WTC11 (cell line): ENCODE results near the gene HOXD13. TPM values are rescaled to one million over a fixed set of nuclear protein-coding genes. Genes with fewer than 3 reads are reported as not detected.

ENCODE experiments used
- ATAC-seq: fragments of 200-7000 bp; cut with Tn5 transposase; 2 replicates; pipeline ENCODE4 v1.10.0; 2021; ENCODE audit warnings: mild to moderate bottlenecking, moderate library complexity
- CTCF ChIA-PET: fragments of 300-600 bp; sonication (Branson Sonifier 250); formaldehyde crosslinking; loops from one replicate; lab custom pipeline; 2021; ENCODE audit warnings: antibody characterized with exemption; lab: Charles Lee
- POLR2A ChIA-PET: fragments of 350-600 bp; sonication (Branson Sonifier 250); formaldehyde crosslinking; loops from one replicate; lab custom pipeline; 2021; ENCODE audit warnings: antibody characterized with exemption; lab: Charles Lee
- DNase-seq: peaks from one replicate; pipeline ENCODE4 v3.0.0; 2021; ENCODE audit warnings: low spot score
- H3K27ac Mint-ChIP-seq: 2 replicates; pipeline ENCODE4 v1.8.0; 2021; ENCODE audit warnings: mixed read lengths
- H3K27me3 Mint-ChIP-seq: 2 replicates; pipeline ENCODE4 v1.8.0; 2021; ENCODE audit warnings: low read depth, mild to moderate bottlenecking, moderate library complexity, mixed read lengths
- H3K36me3 Mint-ChIP-seq: 2 replicates; pipeline ENCODE4 v1.8.0; 2021; ENCODE audit warnings: mixed read lengths
- H3K4me1 Mint-ChIP-seq: 2 replicates; pipeline ENCODE4 v1.8.0; 2022; ENCODE audit warnings: mixed read lengths
- H3K4me3 Mint-ChIP-seq: 2 replicates; pipeline ENCODE4 v1.8.0; 2021; ENCODE audit warnings: mild to moderate bottlenecking, moderate library complexity, mixed read lengths
- H3K9me3 Mint-ChIP-seq: 2 replicates; pipeline ENCODE4 v1.8.0; 2021; ENCODE audit warnings: mixed read lengths
- GRHL2 ChIP-seq: fragments of 250-450 bp; sonication (Bioruptor Pico); IDR thresholded peaks from 2 replicates; pipeline ENCODE4 v1.8.0; 2022; ENCODE audit warnings: mild to moderate bottlenecking, moderate library complexity; ENCODE audit not compliant: insufficient replicate concordance, severe bottlenecking
- KAT7 ChIP-seq: sonication (generic); formaldehyde crosslinking; IDR thresholded peaks from 2 replicates; pipeline ENCODE4 v1.8.1; 2023; ENCODE audit warnings: missing genetic modification reagents, mild to moderate bottlenecking, borderline replicate concordance
- NR2C2 ChIP-seq: sonication (generic); formaldehyde crosslinking; IDR thresholded peaks from 2 replicates; pipeline ENCODE4 v1.8.0; 2022; ENCODE audit warnings: mild to moderate bottlenecking, missing genetic modification reagents
- SMAD3 ChIP-seq: sonication (generic); formaldehyde crosslinking; IDR thresholded peaks from 2 replicates; pipeline ENCODE4 v1.8.0; 2022; ENCODE audit warnings: missing genetic modification reagents, mild to moderate bottlenecking, borderline replicate concordance
- TCF7 ChIP-seq: sonication (generic); formaldehyde crosslinking; IDR thresholded peaks from 2 replicates; pipeline ENCODE4 v1.8.0; 2022; ENCODE audit warnings: mild to moderate bottlenecking, low read depth, missing genetic modification reagents, moderate library complexity
- ZBTB21 ChIP-seq: sonication (generic); formaldehyde crosslinking; IDR thresholded peaks from 2 replicates; pipeline ENCODE4 v1.8.1; 2023; ENCODE audit warnings: mild to moderate bottlenecking, missing genetic modification reagents, borderline replicate concordance
- ZBTB43 ChIP-seq: sonication (generic); formaldehyde crosslinking; IDR thresholded peaks from 2 replicates; pipeline ENCODE4 v1.8.1; 2023; ENCODE audit warnings: mild to moderate bottlenecking, missing genetic modification reagents
- ZNF425 ChIP-seq: fragments of 250-450 bp; sonication (Bioruptor Pico); conservative IDR thresholded peaks from 2 replicates; pipeline ENCODE4 v1.9.0; 2021; ENCODE audit warnings: mild to moderate bottlenecking
- total RNA-seq: library from RNA; stranded (reverse); gene quantifications from 3 replicates; pipeline ENCODE4 v1.2.3, GENCODE V29; 2021
- TF ChIP-seq, protein P1 (sequence below): sonication (generic); formaldehyde crosslinking; IDR thresholded peaks from 2 replicates; pipeline ENCODE4 v1.8.0; 2023; ENCODE audit warnings: missing genetic modification reagents, mild to moderate bottlenecking, borderline replicate concordance
- TF ChIP-seq, protein P2 (sequence below): fragments of 200-600 bp; IDR thresholded peaks from 2 replicates; pipeline ENCODE4 v1.8.0; 2022; ENCODE audit warnings: antibody characterized with exemption
- TF ChIP-seq, protein P3 (sequence below): sonication (generic); formaldehyde crosslinking; IDR thresholded peaks from 2 replicates; pipeline ENCODE4 v1.8.0; 2022; ENCODE audit warnings: mild to moderate bottlenecking, missing genetic modification reagents
- TF ChIP-seq, protein P4 (sequence below): fragments of 250-450 bp; sonication (Bioruptor Pico); IDR thresholded peaks from 2 replicates; pipeline ENCODE4 v1.9.0; 2021; ENCODE audit warnings: mild to moderate bottlenecking

The HOXD13 gene
- total RNA-seq, 1 experiment from 2014 or later: not detected

DNA sequence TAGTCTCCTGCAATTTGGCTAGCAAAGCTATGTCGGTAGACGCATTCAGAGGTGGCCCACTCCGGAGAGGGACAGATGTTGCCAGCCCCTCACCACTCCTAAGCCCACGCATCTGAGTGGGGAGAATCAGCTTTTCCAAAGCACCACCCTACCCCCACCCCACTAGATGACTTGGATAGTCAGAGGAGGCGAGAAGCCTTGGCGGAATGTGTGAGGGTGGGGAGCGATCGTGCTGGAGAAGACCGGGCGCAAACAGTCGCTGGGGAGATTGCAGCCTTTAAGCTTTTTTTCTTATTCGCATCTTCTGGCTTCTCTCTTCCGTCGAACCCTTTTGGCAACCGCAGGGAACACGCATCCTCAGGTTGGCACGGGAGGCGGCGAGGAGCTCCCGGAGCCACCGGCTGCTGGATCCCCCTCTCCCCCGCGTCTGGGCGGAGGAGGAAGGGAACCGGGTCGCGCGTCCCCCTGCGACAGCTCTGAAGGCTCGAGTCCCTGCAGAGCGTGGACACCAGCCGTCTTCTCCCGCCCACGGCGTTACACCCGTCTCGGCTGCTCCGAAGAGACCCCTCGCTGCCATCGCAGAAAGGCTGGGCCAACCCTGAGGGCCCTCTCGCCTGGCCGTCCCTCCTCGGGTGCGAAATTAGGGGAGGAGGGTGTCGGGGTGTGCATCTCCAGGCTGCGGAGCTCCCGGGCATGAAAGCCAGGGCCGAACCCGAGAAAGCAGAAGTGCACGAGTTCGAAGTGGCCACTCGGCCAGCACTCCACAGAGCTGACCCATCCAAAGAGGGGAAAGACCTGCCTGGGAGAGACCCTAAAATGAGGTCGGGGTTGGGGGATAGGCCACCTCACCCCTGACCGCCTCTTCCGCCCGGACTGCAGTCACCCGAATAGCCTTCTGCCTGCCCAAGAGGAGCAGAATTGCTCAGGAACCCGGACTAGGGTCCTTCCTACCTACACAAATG lies 20.9 kb upstream of the HOXD13 start:
- TF ChIP-seq ZBTB21 (CRISPR knock-in tag) (no peak), NR2C2 (CRISPR knock-in tag) (no peak), ZBTB43 (CRISPR knock-in tag) (no peak), SMAD3 (CRISPR knock-in tag) (no peak), ZNF425 (CRISPR knock-in tag) (no peak), KAT7 (no peak), GRHL2 (CRISPR knock-in tag) (no peak), TCF7 (CRISPR knock-in tag) (no peak)
- TF ChIP-seq, protein P1, sequence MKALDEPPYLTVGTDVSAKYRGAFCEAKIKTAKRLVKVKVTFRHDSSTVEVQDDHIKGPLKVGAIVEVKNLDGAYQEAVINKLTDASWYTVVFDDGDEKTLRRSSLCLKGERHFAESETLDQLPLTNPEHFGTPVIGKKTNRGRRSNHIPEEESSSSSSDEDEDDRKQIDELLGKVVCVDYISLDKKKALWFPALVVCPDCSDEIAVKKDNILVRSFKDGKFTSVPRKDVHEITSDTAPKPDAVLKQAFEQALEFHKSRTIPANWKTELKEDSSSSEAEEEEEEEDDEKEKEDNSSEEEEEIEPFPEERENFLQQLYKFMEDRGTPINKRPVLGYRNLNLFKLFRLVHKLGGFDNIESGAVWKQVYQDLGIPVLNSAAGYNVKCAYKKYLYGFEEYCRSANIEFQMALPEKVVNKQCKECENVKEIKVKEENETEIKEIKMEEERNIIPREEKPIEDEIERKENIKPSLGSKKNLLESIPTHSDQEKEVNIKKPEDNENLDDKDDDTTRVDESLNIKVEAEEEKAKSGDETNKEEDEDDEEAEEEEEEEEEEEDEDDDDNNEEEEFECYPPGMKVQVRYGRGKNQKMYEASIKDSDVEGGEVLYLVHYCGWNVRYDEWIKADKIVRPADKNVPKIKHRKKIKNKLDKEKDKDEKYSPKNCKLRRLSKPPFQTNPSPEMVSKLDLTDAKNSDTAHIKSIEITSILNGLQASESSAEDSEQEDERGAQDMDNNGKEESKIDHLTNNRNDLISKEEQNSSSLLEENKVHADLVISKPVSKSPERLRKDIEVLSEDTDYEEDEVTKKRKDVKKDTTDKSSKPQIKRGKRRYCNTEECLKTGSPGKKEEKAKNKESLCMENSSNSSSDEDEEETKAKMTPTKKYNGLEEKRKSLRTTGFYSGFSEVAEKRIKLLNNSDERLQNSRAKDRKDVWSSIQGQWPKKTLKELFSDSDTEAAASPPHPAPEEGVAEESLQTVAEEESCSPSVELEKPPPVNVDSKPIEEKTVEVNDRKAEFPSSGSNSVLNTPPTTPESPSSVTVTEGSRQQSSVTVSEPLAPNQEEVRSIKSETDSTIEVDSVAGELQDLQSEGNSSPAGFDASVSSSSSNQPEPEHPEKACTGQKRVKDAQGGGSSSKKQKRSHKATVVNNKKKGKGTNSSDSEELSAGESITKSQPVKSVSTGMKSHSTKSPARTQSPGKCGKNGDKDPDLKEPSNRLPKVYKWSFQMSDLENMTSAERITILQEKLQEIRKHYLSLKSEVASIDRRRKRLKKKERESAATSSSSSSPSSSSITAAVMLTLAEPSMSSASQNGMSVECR (CRISPR knock-in tag): no peak
- TF ChIP-seq, protein P2, sequence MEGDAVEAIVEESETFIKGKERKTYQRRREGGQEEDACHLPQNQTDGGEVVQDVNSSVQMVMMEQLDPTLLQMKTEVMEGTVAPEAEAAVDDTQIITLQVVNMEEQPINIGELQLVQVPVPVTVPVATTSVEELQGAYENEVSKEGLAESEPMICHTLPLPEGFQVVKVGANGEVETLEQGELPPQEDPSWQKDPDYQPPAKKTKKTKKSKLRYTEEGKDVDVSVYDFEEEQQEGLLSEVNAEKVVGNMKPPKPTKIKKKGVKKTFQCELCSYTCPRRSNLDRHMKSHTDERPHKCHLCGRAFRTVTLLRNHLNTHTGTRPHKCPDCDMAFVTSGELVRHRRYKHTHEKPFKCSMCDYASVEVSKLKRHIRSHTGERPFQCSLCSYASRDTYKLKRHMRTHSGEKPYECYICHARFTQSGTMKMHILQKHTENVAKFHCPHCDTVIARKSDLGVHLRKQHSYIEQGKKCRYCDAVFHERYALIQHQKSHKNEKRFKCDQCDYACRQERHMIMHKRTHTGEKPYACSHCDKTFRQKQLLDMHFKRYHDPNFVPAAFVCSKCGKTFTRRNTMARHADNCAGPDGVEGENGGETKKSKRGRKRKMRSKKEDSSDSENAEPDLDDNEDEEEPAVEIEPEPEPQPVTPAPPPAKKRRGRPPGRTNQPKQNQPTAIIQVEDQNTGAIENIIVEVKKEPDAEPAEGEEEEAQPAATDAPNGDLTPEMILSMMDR: no peak
- TF ChIP-seq, protein P3, sequence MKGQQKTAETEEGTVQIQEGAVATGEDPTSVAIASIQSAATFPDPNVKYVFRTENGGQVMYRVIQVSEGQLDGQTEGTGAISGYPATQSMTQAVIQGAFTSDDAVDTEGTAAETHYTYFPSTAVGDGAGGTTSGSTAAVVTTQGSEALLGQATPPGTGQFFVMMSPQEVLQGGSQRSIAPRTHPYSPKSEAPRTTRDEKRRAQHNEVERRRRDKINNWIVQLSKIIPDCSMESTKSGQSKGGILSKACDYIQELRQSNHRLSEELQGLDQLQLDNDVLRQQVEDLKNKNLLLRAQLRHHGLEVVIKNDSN: no peak
- TF ChIP-seq, protein P4, sequence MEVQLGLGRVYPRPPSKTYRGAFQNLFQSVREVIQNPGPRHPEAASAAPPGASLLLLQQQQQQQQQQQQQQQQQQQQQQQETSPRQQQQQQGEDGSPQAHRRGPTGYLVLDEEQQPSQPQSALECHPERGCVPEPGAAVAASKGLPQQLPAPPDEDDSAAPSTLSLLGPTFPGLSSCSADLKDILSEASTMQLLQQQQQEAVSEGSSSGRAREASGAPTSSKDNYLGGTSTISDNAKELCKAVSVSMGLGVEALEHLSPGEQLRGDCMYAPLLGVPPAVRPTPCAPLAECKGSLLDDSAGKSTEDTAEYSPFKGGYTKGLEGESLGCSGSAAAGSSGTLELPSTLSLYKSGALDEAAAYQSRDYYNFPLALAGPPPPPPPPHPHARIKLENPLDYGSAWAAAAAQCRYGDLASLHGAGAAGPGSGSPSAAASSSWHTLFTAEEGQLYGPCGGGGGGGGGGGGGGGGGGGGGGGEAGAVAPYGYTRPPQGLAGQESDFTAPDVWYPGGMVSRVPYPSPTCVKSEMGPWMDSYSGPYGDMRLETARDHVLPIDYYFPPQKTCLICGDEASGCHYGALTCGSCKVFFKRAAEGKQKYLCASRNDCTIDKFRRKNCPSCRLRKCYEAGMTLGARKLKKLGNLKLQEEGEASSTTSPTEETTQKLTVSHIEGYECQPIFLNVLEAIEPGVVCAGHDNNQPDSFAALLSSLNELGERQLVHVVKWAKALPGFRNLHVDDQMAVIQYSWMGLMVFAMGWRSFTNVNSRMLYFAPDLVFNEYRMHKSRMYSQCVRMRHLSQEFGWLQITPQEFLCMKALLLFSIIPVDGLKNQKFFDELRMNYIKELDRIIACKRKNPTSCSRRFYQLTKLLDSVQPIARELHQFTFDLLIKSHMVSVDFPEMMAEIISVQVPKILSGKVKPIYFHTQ (CRISPR knock-in tag): no peak
- DNase-seq: no peak
- H3K27me3 Mint-ChIP-seq: peaks cover 100% of the 10 kb centered on the region
- no peak overlapping the region for H3K27ac Mint-ChIP-seq
- H3K4me1 Mint-ChIP-seq: peaks cover 34% of the 10 kb centered on the region
- no peaks in the 10 kb centered on the region for H3K36me3 Mint-ChIP-seq
- ATAC-seq: no peak
- ChIA-PET CTCF (interaction anchor here (0.7 to 1.9 kb wide), 4 partner anchors 9 to 868 kb away, joined by 3 to 12 read pairs (median 4); no protein-coding TSS in a partner anchor), POLR2A (no interaction called here)
- no peaks in the 10 kb centered on the region for H3K9me3 Mint-ChIP-seq
- no peak overlapping the region; the same call in 1 of the 2 replicates for H3K4me3 Mint-ChIP-seq
